GM12878 (cell line): ENCODE data around the gene TRMT44.
A peak's percentile ranks its signal among the peaks of the same experiment; 100 is the strongest.

Experiments
- BRCA1 ChIP-seq: IDR thresholded peaks from 2 replicates; pipeline ENCODE4 v1.6.1; 2011; ENCODE audit warnings: low read depth, low read length, improper control_type of control experiment
- CHD2 ChIP-seq: IDR thresholded peaks from 2 replicates; pipeline ENCODE4 v1.6.1; 2011; ENCODE audit warnings: low read depth, low read length, improper control_type of control experiment, borderline replicate concordance
- EZH2 ChIP-seq: IDR thresholded peaks from 2 replicates; pipeline ENCODE4 v1.6.1; 2012; ENCODE audit warnings: low read depth, mild to moderate bottlenecking, control low read depth, inconsistent platforms, low read length, borderline replicate concordance; ENCODE audit not compliant: control insufficient read depth
- MLLT1 ChIP-seq: fragments of 450-650 bp; IDR thresholded peaks from 2 replicates; pipeline ENCODE4 v1.6.1; 2016; ENCODE audit warnings: mild to moderate bottlenecking
- POLR2A ChIP-seq: IDR thresholded peaks from 2 replicates; pipeline ENCODE4 v1.6.1; 2011; ENCODE audit warnings: low read depth, mild to moderate bottlenecking, low read length
- TCF12 ChIP-seq: IDR thresholded peaks from 2 replicates; pipeline ENCODE4 v1.6.1; 2011; ENCODE audit warnings: low read depth, mild to moderate bottlenecking, low read length
- ZBTB4 ChIP-seq: fragments of 450-650 bp; formaldehyde crosslinking; IDR thresholded peaks from 2 replicates; pipeline ENCODE4 v1.4.0; 2022; ENCODE audit warnings: mild to moderate bottlenecking, moderate library complexity
- TF ChIP-seq, protein P1 (sequence below), 3 experiments: IDR thresholded peaks in 2 of 3; conservative IDR thresholded peaks in 1 of 3; 2 replicates each; pipeline ENCODE4 v1.5.1; 2011; ENCODE audit warnings: low read depth in 3 of 3, low read length in 3 of 3, mild to moderate bottlenecking in 3 of 3, control low read depth in 2 of 3, moderate library complexity in 2 of 3, inconsistent platforms in 1 of 3, mixed read lengths in 1 of 3; ENCODE audit not compliant: control insufficient read depth in 2 of 3, insufficient read depth in 1 of 3; ENCODE audit errors: extremely low read depth in 1 of 3
- TF ChIP-seq, protein P2 (sequence below): IDR thresholded peaks from 2 replicates; pipeline ENCODE4 v1.6.1; 2011; ENCODE audit warnings: low read depth, low read length, improper control_type of control experiment, borderline replicate concordance

DNA sequence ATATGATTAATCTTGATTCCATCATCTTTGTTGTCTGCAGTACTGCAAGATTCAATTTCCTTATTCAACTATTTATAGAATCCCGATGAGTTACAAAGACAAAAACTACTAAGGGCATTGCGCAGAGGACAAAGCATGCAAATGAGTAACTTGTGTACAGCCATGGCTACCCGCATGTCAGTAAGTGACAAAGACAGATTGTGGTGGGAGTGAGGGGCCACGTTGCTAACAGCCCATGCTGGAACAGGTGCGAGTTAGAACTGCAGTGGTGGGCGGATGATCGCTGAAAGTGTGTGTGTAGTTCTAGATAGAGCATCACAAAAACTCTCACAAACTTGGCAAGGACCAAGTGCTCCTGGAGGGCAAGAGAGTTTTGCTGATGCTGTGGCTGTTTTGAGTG, 49.5 kb upstream of the TRMT44 start:
- TF ChIP-seq, protein P1, sequence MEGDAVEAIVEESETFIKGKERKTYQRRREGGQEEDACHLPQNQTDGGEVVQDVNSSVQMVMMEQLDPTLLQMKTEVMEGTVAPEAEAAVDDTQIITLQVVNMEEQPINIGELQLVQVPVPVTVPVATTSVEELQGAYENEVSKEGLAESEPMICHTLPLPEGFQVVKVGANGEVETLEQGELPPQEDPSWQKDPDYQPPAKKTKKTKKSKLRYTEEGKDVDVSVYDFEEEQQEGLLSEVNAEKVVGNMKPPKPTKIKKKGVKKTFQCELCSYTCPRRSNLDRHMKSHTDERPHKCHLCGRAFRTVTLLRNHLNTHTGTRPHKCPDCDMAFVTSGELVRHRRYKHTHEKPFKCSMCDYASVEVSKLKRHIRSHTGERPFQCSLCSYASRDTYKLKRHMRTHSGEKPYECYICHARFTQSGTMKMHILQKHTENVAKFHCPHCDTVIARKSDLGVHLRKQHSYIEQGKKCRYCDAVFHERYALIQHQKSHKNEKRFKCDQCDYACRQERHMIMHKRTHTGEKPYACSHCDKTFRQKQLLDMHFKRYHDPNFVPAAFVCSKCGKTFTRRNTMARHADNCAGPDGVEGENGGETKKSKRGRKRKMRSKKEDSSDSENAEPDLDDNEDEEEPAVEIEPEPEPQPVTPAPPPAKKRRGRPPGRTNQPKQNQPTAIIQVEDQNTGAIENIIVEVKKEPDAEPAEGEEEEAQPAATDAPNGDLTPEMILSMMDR (IDR thresholded peaks at IDR 0.05 in 2 of 3, conservative IDR thresholded peaks at IDR 0.05 in 1 of 3; ENCODE audit: control insufficient read depth in 2 of 3, extremely low read depth in 1 of 3, insufficient read depth in 1 of 3, low read depth in 3 of 3, low read length in 3 of 3), result no peak
- TF ChIP-seq EZH2 (no peak), TCF12 (peak; percentile 65; the same call in 1 of the 2 replicates), BRCA1 (no peak), ZBTB4 (CRISPR knock-in tag) (no peak), MLLT1 (no peak), CHD2 (no peak), POLR2A (no peak)
- TF ChIP-seq, protein P2, sequence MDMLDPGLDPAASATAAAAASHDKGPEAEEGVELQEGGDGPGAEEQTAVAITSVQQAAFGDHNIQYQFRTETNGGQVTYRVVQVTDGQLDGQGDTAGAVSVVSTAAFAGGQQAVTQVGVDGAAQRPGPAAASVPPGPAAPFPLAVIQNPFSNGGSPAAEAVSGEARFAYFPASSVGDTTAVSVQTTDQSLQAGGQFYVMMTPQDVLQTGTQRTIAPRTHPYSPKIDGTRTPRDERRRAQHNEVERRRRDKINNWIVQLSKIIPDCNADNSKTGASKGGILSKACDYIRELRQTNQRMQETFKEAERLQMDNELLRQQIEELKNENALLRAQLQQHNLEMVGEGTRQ, result no peak
